Motor neuron (in vitro differentiated cells): ENCODE measurements around the gene TRIM16. TPM values are rescaled to one million over a fixed set of nuclear protein-coding genes. Genes with fewer than 3 reads are reported as not detected.
"Not testable (repeated sequence)": the region's sequence is repeated elsewhere in the genome, so short reads cannot be mapped to it uniquely, and the experiment has no call there.

Experiments used
- ATAC-seq, 8 experiments: fragments of 200-7000 bp; cut with Tn5 transposase; replicated peaks in 6 of 8; 2 replicates each; pipeline ENCODE4 v1.8.0; 2021; ENCODE audit warnings: mild to moderate bottlenecking in 8 of 8, moderate library complexity in 8 of 8
- H3K27ac ChIP-seq, 2 donors: fragments of 250-450 bp; sonication (Bioruptor Pico); 2 replicates each; pipeline ENCODE4 v1.9.0; 2021; ENCODE audit warnings: antibody characterized with exemption in 2 of 2, mild to moderate bottlenecking in 2 of 2, moderate library complexity in 1 of 2
- H3K4me1 ChIP-seq, 2 donors: fragments of 250-450 bp; sonication (Bioruptor Pico); replicated peaks in 1 of 2; 2 replicates each; pipeline ENCODE4 v1.6.1; 2021; ENCODE audit warnings: antibody characterized with exemption in 2 of 2, mild to moderate bottlenecking in 2 of 2, moderate library complexity in 1 of 2
- H3K4me3 ChIP-seq, 5 donors: fragments of 250-450 bp; sonication (Bioruptor Pico); 2 replicates each; pipeline ENCODE4 v1.9.0; 2021; ENCODE audit warnings: antibody characterized with exemption in 5 of 5, mild to moderate bottlenecking in 5 of 5, moderate library complexity in 4 of 5
- WGBS, 10 experiments: fragments of 450-650 bp; shearing (Covaris generic); methylation state at CpG; one replicate each; pipeline ENCODE4 v1.0.0; 2022; 5-methylcytosine and 5-hydroxymethylcytosine counted together
- in situ Hi-C, 9 experiments: fragments of 400-800 bp; cut with MboI; loops; one replicate each; pipeline ENCODE4 v1.15.0; 2021; ENCODE audit warnings: low sequenced_read_pairs in 9 of 9, low pct_unique_long_range_greater_than_20kb in 2 of 9; ENCODE audit not compliant: unreplicated experiment in 9 of 9
- total RNA-seq, 8 experiments: library from RNA; unstranded; fragments of 300-600 nt; gene quantifications; 2 replicates each; pipeline versions ENCODE4 v1.2.3 to v1.2.4, GENCODE V29; 2022

TRIM16 gene
- total RNA-seq, 8 experiments from 2014 or later, result 17.0 to 49.1 (median 34.9) TPM

- Histone ChIP-seq H3K27ac (no peak overlapping the region), H3K4me3 (no peak overlapping the region), H3K4me1 (peaks cover 34 to 39% of the 10 kb centered on the region in 2 donors)
- in situ Hi-C loops, result no loop called here
- 40 to 100% (median 86%) methylated on average over 1 to 3 of the region's 6 CpGs; no CpG with 5 or more reads in 6 of the 10 experiments for WGBS, 10 experiments
- ATAC-seq, result no peak
Observed at GRCh38 chr17:15652960-15653359, 31.2 kb downstream of the TRIM16 start.

- H3K27ac ChIP-seq, result peak overlapping the region; percentile 74 to 88
- H3K4me3 ChIP-seq, result peak overlapping the region; percentile 22 to 46 (median 28)
- in situ Hi-C loops, result no loop called here
- peaks cover 34 to 39% of the 10 kb centered on the region in 2 donors for H3K4me1 ChIP-seq
- 0 to 19% (median 2%) methylated on average over 2 to 6 of the region's 8 CpGs; no CpG with 5 or more reads in 5 of the 10 experiments for WGBS, 10 experiments
- ATAC-seq, result peak; percentile 95 to 98 (median 97)
Observed at GRCh38 chr17:15651583-15652110, 32.5 kb downstream of the TRIM16 start.

DNA sequence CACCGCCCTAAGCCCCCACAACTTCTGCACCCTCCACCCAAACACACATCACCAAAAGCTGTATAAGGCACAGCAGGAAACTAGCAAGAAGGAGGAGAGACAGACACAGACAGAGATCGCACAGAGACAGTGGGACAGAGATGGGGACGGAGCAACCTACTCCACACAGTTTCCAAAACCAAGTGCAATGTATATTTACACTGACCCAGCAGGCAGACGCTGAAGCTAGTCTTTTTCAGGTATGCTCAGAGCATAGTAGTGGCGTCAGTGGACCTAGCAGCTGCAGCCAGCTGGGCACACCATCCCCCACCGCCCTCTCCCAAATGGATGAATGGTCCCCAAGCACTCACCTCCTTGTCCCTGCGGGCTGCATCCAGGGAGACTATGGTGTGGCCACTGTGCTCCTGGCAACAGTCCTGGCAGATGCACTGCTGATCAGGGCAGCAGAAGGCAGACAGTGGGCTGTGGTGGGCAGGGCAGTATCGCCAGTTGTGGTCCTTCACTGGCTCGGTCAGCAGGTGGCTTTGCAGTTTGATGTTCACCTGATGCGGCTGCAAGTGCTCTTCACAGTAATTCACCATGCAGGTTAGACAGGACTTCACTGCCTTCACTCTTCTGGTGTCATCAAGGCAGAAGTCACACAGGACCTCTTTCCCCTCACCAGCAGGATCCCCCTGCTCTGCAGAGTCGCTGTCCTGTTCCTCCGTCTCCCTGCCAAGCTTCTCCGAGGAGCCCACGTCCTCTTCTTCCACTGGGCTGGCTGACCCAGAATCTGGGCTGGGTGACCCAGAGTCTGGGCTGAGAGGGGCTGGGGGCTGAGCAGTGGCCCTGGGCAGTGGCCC is 33.1 kb downstream of the TRIM16 start:
- peak in 6 of 8 experiments; percentile 0 to 34 (median 7) for ATAC-seq
- H3K27ac ChIP-seq, result peak overlapping the region; percentile 74 to 88
- H3K4me3 ChIP-seq, result peak overlapping the region; percentile 22 to 46 (median 28)
- H3K4me1 ChIP-seq, result peaks cover 35 to 39% of the 10 kb centered on the region in 2 donors
- in situ Hi-C loops, result no loop called here
- 0 to 100% (median 56%) methylated on average over 1 to 6 of the region's 14 CpGs; no CpG with 5 or more reads in 1 of the 10 experiments for WGBS, 10 experiments

DNA sequence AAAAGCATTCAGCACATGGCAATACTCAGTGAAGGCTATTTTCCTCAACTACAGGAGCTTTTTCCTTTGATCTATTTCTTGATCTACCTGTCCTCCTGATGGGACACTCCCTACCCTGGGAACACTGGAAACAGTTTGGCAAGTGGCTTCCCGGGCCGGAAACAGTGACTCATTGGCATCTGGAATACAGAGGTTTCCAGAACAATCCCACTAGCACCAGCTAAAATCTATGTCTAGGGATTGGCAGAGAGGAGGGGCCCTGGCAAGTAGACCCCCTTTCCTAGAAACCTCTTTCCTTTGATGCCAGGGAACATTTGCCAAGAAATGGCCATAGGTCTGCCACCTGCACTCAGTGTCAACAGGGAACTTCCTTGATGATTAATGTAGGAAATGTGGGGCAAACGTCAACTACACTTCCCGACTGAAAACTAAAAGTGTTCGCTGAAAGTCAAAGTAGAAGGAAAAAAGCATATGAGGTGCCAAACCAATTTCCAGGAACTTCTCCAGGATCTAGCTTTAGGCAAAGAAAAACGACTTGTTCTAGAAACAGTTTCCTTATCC is 34.2 kb downstream of the TRIM16 start:
- Histone ChIP-seq H3K27ac (no peak overlapping the region), H3K4me3 (peak overlapping the region in 2 of 5 donors; percentile 44 to 46), H3K4me1 (peaks cover 40 to 45% of the 10 kb centered on the region in 2 donors)
- 0 to 93% (median 67%) methylated on average over 1 to 6 of the region's 6 CpGs; no CpG with 5 or more reads in 1 of the 10 experiments for WGBS, 10 experiments
- ATAC-seq, result no peak
- in situ Hi-C loops, result no loop called here

- in situ Hi-C loops, result no loop called here
- H3K27ac ChIP-seq, result no peak overlapping the region
- H3K4me1 ChIP-seq, result peaks cover 29 to 33% of the 10 kb centered on the region in 2 donors
- H3K4me3 ChIP-seq, result no peak overlapping the region
- 20 to 93% (median 53%) methylated on average over 1 to 3 of the region's 5 CpGs; no CpG with 5 or more reads in 2 of the 10 experiments for WGBS, 10 experiments
- no peak for ATAC-seq
Observed at GRCh38 chr17:15648386-15648785, 35.7 kb downstream of the TRIM16 start.

GRCh38 chr17:15645942-15646312 is 38.2 kb downstream of the TRIM16 start:
- ATAC-seq, result peak; percentile 38 to 88 (median 74)
- H3K4me3 ChIP-seq, in situ Hi-C loops: not testable (repeated sequence)
- peaks cover 20 to 25% of the 10 kb centered on the region in 2 donors for H3K4me1 ChIP-seq
- WGBS, 10 experiments, result 40% methylated on average over 2 of the region's 5 CpGs; no CpG with 5 or more reads in 9 of the 10 experiments
- peak overlapping the region; percentile 48 to 49 for H3K27ac ChIP-seq

DNA sequence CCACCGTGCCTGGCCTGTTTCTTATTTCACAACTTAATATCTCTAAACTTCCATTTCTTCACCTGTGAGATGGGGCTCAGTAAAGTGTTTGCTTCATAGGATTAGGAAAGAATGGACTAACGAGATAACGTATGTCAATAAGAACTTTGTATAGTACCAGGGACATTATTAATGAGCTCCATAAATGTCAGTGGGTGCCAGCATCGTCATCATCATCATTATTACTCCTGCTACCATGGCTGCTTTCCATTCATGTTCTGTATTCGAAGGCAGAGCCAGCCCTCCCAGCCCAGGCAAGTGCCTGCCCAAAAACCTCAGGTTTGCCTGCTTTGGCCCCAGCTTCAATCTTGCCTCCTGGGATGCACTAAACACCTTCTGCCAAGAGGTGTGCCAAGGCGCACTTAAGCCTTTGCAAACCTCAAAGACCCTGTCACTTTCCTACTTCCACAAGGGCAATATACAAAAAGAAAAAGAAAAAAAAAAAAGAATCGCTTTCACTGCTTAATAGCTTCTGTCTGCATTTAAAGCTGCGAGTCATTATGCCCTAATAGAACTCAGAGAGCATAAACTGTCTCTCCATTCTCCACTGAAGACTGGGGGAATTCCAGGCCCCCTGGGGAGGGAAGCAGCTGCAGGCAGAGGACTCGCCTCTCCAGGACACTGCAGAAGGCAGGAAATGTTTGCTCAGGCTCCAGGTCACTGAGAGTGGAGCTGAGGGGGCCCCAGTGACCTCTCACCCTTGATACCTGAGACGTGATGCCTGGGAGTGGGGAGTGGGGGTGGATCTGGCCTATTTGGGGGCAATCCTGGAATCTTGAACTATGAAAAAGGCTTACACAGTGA is 38.8 kb downstream of the TRIM16 start:
- H3K4me3 ChIP-seq, in situ Hi-C loops: not testable (repeated sequence)
- peak; percentile 46 to 90 (median 82) for ATAC-seq
- WGBS, 10 experiments, result 34 to 50% methylated on average over 2 to 5 of the region's 10 CpGs; no CpG with 5 or more reads in 8 of the 10 experiments
- Histone ChIP-seq H3K27ac (peak overlapping the region; percentile 48 to 49), H3K4me1 (peaks cover 16 to 19% of the 10 kb centered on the region in 2 donors)

GRCh38 chr17:15642505-15643251 is 41.4 kb downstream of the TRIM16 start:
- in situ Hi-C loops, H3K4me3 ChIP-seq, H3K27ac ChIP-seq: not testable (repeated sequence)
- no CpG with 5 or more reads among the region's 12 CpGs for WGBS, 10 experiments
- ATAC-seq, result peak in 3 of 8 experiments; percentile 29 to 90 (median 69)
- H3K4me1 ChIP-seq, result peaks cover 8 to 10% of the 10 kb centered on the region in 2 donors

- ATAC-seq, H3K27ac ChIP-seq, in situ Hi-C loops, H3K4me3 ChIP-seq: not testable (repeated sequence)
- peaks cover 8 to 10% of the 10 kb centered on the region in 2 donors for H3K4me1 ChIP-seq
- 100% methylated on average over 1 of the region's 4 CpGs; no CpG with 5 or more reads in 9 of the 10 experiments for WGBS, 10 experiments
Observed at GRCh38 chr17:15642014-15642413, 42.1 kb downstream of the TRIM16 start.

GRCh38 chr17:15630930-15631453 is 53.1 kb downstream of the TRIM16 start:
- H3K4me3 ChIP-seq, H3K4me1 ChIP-seq, H3K27ac ChIP-seq, in situ Hi-C loops: not testable (repeated sequence)
- peak in 2 of 8 experiments; percentile 84 to 92 for ATAC-seq
- WGBS, 10 experiments, result no CpG with 5 or more reads among the region's 2 CpGs

DNA sequence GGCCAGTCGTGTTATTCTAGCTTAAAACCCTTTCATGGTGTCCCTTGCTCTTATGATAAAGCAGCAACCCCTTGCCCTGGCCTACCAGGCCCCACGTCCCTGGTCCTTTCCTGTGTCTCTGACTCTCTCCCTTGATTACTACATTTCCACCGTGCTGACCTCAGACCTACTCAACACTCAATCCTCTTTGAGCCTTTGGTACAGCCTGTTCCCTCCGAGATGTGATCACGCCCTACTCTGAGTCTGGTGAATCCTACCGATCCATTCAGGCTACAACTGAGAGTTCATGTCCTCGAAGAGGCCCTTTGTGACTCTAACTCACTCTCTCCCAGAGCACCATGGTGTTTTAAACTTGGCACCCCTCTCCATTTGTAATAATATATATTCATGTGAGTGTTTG is 54.1 kb downstream of the TRIM16 start:
- ATAC-seq, H3K4me3 ChIP-seq, in situ Hi-C loops, H3K27ac ChIP-seq, H3K4me1 ChIP-seq: not testable (repeated sequence)
- 80 to 100% (median 86%) methylated on average over 1 to 3 of the region's 7 CpGs; no CpG with 5 or more reads in 4 of the 10 experiments for WGBS, 10 experiments
